Activated B cell treated with CpG ODN at 0.5 μM for 24 hours (primary cell): ENCODE results near the gene KISS1R. TPM values are rescaled to one million over a fixed set of nuclear protein-coding genes. Genes with fewer than 3 reads are reported as not detected.
A peak's percentile ranks its signal among the peaks of the same experiment; 100 is the strongest.

Experiments
- ATAC-seq: fragments of 200-7000 bp; cut with Tn5 transposase; one replicate; pipeline ENCODE4 v1.10.0; 2021; ENCODE audit warnings: low read depth, mild to moderate bottlenecking, moderate library complexity
- CTCF ChIA-PET: fragments of 350-600 bp; sonication (Branson Sonifier 250); formaldehyde crosslinking; loops from one replicate; lab custom pipeline; 2021; ENCODE audit warnings: antibody characterized with exemption; lab: Charles Lee
- POLR2A ChIA-PET: fragments of 350-600 bp; sonication (Branson Sonifier 250); formaldehyde crosslinking; loops from one replicate; lab custom pipeline; 2021; ENCODE audit warnings: antibody characterized with exemption; lab: Charles Lee
- DNase-seq: peaks from one replicate; pipeline ENCODE4 v3.0.0; 2022
- H3K27ac Mint-ChIP-seq: one replicate; pipeline ENCODE4 v1.8.0; 2020; ENCODE audit warnings: mixed read lengths
- H3K27me3 Mint-ChIP-seq: one replicate; pipeline ENCODE4 v1.8.0; 2021; ENCODE audit warnings: mixed read lengths
- H3K36me3 Mint-ChIP-seq: one replicate; pipeline ENCODE4 v1.8.0; 2021; ENCODE audit warnings: low read depth, mixed read lengths
- H3K4me1 Mint-ChIP-seq: one replicate; pipeline ENCODE4 v1.8.0; 2021; ENCODE audit warnings: mixed read lengths
- H3K4me3 Mint-ChIP-seq: one replicate; pipeline ENCODE4 v1.8.0; 2020; ENCODE audit warnings: mild to moderate bottlenecking, mixed read lengths
- H3K9me3 Mint-ChIP-seq: one replicate; pipeline ENCODE4 v1.8.0; 2020; ENCODE audit warnings: mixed read lengths
- intact Hi-C: fragments of 100-400 bp; cut with micrococcal nuclease; formaldehyde crosslinking; loops from one replicate; pipeline ENCODE4 v1.15.1; 2024
- total RNA-seq: library from RNA; stranded (reverse); gene quantifications from 2 replicates; pipeline ENCODE4 v1.2.3, GENCODE V29; 2022
- TF ChIP-seq, protein P1 (sequence below): fragments of 200-600 bp; IDR thresholded peaks from one replicate; pipeline ENCODE4 v1.8.0; 2022; ENCODE audit warnings: antibody characterized with exemption, mild to moderate bottlenecking

KISS1R gene
- total RNA-seq, 1 donor from 2014 or later: 0.49 TPM

DNA sequence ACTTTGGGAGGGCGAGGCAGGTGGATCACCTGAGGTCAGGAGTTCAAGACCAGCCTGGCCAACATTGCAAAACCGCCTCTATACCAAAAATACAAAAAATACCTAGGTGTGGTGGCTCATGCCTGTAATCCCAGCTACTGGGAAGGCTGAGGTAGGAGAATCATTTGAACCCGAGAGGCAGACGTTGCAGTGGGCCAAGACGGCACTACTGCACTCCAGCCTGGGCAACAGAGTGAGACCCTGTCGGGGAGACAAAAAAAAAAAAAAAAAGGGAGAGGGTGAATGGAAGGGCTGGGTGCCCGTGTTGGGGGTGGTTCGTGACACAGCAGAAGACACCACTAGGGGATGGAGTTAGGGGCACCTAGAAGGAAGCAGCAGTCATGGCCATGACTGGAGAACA, 46.8 kb upstream of the KISS1R start:
- DNase-seq (no peak), ATAC-seq (no peak)
- POLR2A ChIA-PET: no interaction called here
- intact Hi-C loops: no loop called here
- TF ChIP-seq, protein P1, sequence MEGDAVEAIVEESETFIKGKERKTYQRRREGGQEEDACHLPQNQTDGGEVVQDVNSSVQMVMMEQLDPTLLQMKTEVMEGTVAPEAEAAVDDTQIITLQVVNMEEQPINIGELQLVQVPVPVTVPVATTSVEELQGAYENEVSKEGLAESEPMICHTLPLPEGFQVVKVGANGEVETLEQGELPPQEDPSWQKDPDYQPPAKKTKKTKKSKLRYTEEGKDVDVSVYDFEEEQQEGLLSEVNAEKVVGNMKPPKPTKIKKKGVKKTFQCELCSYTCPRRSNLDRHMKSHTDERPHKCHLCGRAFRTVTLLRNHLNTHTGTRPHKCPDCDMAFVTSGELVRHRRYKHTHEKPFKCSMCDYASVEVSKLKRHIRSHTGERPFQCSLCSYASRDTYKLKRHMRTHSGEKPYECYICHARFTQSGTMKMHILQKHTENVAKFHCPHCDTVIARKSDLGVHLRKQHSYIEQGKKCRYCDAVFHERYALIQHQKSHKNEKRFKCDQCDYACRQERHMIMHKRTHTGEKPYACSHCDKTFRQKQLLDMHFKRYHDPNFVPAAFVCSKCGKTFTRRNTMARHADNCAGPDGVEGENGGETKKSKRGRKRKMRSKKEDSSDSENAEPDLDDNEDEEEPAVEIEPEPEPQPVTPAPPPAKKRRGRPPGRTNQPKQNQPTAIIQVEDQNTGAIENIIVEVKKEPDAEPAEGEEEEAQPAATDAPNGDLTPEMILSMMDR: no peak
- Mint-ChIP-seq H3K4me1 (peaks cover 8% of the 10 kb centered on the region), H3K9me3 (no peaks in the 10 kb centered on the region), H3K36me3 (peaks cover 39% of the 10 kb centered on the region), H3K27ac (no peak overlapping the region), H3K4me3 (no peak overlapping the region), H3K27me3 (no peaks in the 10 kb centered on the region)
- CTCF ChIA-PET: no interaction called here

DNA sequence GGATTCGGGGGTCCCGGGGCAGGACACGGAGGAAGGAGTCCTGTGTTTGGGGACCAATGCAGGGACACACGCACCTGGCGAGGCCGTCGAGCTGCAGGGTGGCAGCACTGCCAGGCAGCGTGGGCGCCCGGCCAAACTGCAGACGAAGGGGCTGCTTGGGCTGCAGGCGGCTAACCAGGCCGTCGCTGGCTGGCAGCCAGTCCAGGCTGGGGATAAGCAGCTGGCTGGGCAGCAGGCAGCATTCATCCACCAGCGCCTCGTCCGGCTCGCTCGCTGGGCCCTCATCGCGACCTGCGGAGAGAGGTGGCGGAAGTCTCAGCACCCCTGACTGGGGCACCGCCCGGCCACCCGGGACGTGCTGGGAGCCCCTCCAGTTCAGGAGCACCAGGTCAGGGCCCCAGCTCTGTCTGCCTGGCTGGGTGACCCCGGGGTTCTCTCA, 46.2 kb upstream of the KISS1R start:
- H3K4me3 Mint-ChIP-seq: no peak overlapping the region
- H3K27ac Mint-ChIP-seq: no peak overlapping the region
- DNase-seq (no peak), ATAC-seq (no peak)
- H3K4me1 Mint-ChIP-seq: peaks cover 8% of the 10 kb centered on the region
- CTCF ChIA-PET: no interaction called here
- no peaks in the 10 kb centered on the region for H3K9me3 Mint-ChIP-seq
- TF ChIP-seq, protein P1: no peak
- intact Hi-C loops: no loop called here
- H3K27me3 Mint-ChIP-seq: no peaks in the 10 kb centered on the region
- POLR2A ChIA-PET: no interaction called here
- H3K36me3 Mint-ChIP-seq: peaks cover 42% of the 10 kb centered on the region

DNA sequence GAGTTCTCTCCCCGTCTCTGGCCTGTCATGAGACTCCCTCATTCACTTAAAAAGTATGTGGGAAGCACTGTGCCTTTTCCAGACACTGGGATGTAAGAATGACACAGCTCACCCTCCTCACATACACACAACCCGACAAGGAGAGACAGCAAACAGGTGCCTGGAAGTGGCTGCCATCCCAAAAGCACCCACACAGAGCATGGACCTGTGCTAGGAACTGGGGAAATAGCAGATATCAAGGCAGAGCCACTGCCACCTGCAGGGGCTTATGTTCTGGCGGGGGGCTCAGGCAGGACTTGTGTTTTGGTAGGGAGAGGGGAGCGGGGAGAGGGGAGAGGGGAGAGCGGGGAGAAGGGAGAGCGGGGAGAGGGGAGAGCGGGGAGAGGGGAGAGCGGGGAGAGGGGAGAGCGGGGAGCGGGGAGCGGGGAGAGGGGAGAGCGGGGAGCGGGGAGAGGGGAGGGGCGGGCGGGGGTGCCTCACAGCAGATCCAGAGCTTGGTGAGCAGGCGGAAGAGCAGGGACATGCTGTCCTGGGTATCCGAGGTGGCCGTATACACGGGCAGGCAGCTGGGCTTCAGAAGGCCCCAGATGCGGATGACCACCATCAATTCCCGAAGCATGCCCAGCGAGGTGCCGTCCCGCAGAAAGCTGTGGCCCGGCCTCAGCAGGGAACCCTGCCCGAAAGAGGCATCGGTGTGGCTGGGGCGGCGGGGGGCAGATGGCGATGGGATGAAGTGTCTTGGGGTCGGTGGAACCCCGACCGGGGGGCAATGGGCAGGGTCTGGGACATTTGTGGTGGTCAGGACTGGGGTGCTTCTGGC, 45.5 kb upstream of the KISS1R start:
- intact Hi-C loops: loop anchor here (2.0 kb wide), 1 partner anchor 21 kb away; the partner anchor contains the start of genes MED16 and RNU6-9
- POLR2A ChIA-PET: interaction anchor here (0.5 to 0.6 kb wide), 3 partner anchors 75 to 135 kb away, joined by 3 read pairs; no protein-coding TSS in a partner anchor

DNA sequence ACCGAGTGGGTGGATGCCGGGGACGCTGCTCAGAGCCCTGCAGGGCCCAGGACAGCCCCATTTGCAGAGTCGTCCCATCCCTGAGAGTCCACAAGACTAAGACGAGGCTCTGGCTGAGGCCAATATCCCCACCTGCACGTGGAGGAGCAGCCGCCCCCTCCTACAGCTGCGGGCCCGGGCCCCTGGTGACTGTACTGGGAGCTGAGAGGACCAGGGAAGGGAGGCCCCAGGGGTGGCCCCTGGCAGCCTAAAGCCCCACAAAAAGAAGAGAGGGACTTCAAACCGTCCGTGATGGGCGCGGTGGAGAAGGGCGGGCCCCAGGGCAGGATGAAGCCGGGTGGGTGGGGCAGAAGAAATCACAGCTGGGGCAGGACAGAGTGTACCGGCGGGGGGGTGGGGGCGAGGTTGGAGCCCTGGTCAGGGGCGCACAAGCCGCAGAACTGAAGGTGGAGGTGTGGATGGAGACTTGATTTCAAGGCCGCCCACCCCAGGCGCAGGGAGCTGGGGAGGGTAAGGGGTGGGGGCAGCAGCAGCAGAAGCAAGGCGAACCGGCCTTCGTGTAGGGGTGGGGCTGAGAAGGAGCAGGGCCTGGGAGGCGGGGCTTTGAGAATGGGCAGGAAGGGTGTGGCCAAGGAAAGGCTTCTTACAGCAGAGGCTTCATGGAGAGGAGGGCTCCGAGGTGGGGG, 44.7 kb upstream of the KISS1R start:
- POLR2A ChIA-PET: interaction anchor here (0.5 to 1.4 kb wide), 5 partner anchors 9 to 134 kb away, joined by 3 to 4 read pairs (median 3); no protein-coding TSS in a partner anchor
- peak; percentile 85 for ATAC-seq
- Mint-ChIP-seq H3K36me3 (peaks cover 47% of the 10 kb centered on the region), H3K9me3 (no peaks in the 10 kb centered on the region), H3K4me3 (peak overlapping the region; percentile 32), H3K27ac (peak overlapping the region; percentile 56), H3K4me1 (peaks cover 8% of the 10 kb centered on the region), H3K27me3 (no peaks in the 10 kb centered on the region)
- TF ChIP-seq, protein P1: no peak
- intact Hi-C loops: loop anchor here (2.0 kb wide), 1 partner anchor 20 kb away; the partner anchor contains the start of genes MED16 and RNU6-9
- CTCF ChIA-PET: no interaction called here
- peak; percentile 49 for DNase-seq

More for the DNA sequence above, 45.5 kb upstream of the KISS1R start:
- CTCF ChIA-PET: no interaction called here
- H3K4me1 Mint-ChIP-seq: peaks cover 8% of the 10 kb centered on the region
- DNase-seq (no peak), ATAC-seq (no peak)
- H3K27ac Mint-ChIP-seq: no peak overlapping the region
- H3K9me3 Mint-ChIP-seq: no peaks in the 10 kb centered on the region
- H3K4me3 Mint-ChIP-seq: no peak overlapping the region
- no peaks in the 10 kb centered on the region for H3K27me3 Mint-ChIP-seq
- H3K36me3 Mint-ChIP-seq: peaks cover 47% of the 10 kb centered on the region
- TF ChIP-seq, protein P1: no peak

GRCh38 chr19:873084-873483, 44.0 kb upstream of the KISS1R start:
- Mint-ChIP-seq H3K4me3 (no peak overlapping the region), H3K27me3 (no peaks in the 10 kb centered on the region), H3K4me1 (peaks cover 8% of the 10 kb centered on the region), H3K9me3 (no peaks in the 10 kb centered on the region), H3K36me3 (peaks cover 42% of the 10 kb centered on the region), H3K27ac (no peak overlapping the region)
- TF ChIP-seq, protein P1: no peak
- no peak for DNase-seq
- intact Hi-C loops: loop anchor here (2.0 kb wide), 1 partner anchor 20 kb away; the partner anchor contains the start of genes MED16 and RNU6-9
- CTCF ChIA-PET: no interaction called here
- peak; percentile 77 for ATAC-seq
- POLR2A ChIA-PET: interaction anchor here (1.2 to 1.4 kb wide), 2 partner anchors 9 to 34 kb away, joined by 3 to 4 read pairs; no protein-coding TSS in a partner anchor
